Right atrium auricular region (tissue), 2 donors: Measurements from ENCODE around the gene ABCC5. TPM values are rescaled to one million over a fixed set of nuclear protein-coding genes. Genes with fewer than 3 reads are reported as not detected.

Source experiments
- DNase-seq: peaks from one replicate; pipeline ENCODE4 v3.0.0-alpha.2; 2019; ENCODE audit warnings: low spot score
- H3K27ac ChIP-seq, 2 donors: fragments of 200-600 bp; sonication (generic); 1 replicate in 1 of 2; 2 replicates in 1 of 2; pipeline ENCODE4 v1.5.1; 2016 to 2019
- H3K27me3 ChIP-seq, 2 donors: fragments of 200-600 bp; sonication (generic); one replicate each; pipeline versions ENCODE4 v1.5.1 to v1.6.0; 2017 to 2019
- H3K36me3 ChIP-seq: fragments of 200-600 bp; sonication (generic); one replicate; pipeline ENCODE4 v1.5.1; 2016
- H3K4me1 ChIP-seq, 2 donors: fragments of 200-600 bp; sonication (generic); one replicate each; pipeline versions ENCODE4 v1.5.1 to v1.6.0; 2017 to 2019
- H3K4me3 ChIP-seq, 2 donors: fragments of 200-600 bp; sonication (generic); 1 replicate in 1 of 2; 2 replicates in 1 of 2; pipeline ENCODE4 v1.5.1; 2017 to 2019; ENCODE audit warnings: mild to moderate bottlenecking in 1 of 2, moderate library complexity in 1 of 2
- H3K9me3 ChIP-seq, 2 donors: fragments of 200-600 bp; sonication (generic); one replicate each; pipeline ENCODE4 v1.5.1; 2019
- CTCF ChIP-seq, 2 donors: fragments of 200-600 bp; sonication (generic); IDR thresholded peaks; one replicate each; pipeline ENCODE4 v1.5.1; 2019; ENCODE audit warnings: antibody characterized with exemption in 2 of 2
- total RNA-seq, 2 donors: library from RNA; depleted of rRNA; stranded (reverse); fragments of >200 nt; gene quantifications; one replicate each; pipeline ENCODE4 v1.1.0, GENCODE V29; 2016

The ABCC5 gene
- total RNA-seq, 2 donors from 2014 or later: 17.5 to 23.1 TPM

- DNase-seq: no peak
- no peak overlapping the region for H3K4me3 ChIP-seq
These were observed 102.8 kb downstream of the ABCC5 start for GRCh38 chr3:183914856-183915255.

GRCh38 chr3:183913580-183913920 lies 104.1 kb downstream of the ABCC5 start:
- TF ChIP-seq CTCF (IDR thresholded peaks at IDR 0.05): no peak
- Histone ChIP-seq H3K4me1 (no peaks in the 10 kb centered on the region), H3K36me3 (no peaks in the 10 kb centered on the region), H3K9me3 (no peaks in the 10 kb centered on the region), H3K27ac (no peak overlapping the region), H3K27me3 (no peaks in the 10 kb centered on the region), H3K4me3 (no peak overlapping the region)
- DNase-seq: no peak

More at GRCh38 chr3:183914856-183915255, 102.8 kb downstream of the ABCC5 start:
- H3K27me3 ChIP-seq: no peaks in the 10 kb centered on the region
- no peak for TF ChIP-seq CTCF (IDR thresholded peaks at IDR 0.05)
- H3K4me1 ChIP-seq: no peaks in the 10 kb centered on the region
- peaks cover 4% of the 10 kb centered on the region for H3K36me3 ChIP-seq
- no peaks in the 10 kb centered on the region for H3K9me3 ChIP-seq
- H3K27ac ChIP-seq: no peak overlapping the region

- Histone ChIP-seq H3K9me3 (no peaks in the 10 kb centered on the region), H3K4me3 (no peak overlapping the region), H3K27me3 (no peaks in the 10 kb centered on the region), H3K27ac (no peak overlapping the region), H3K4me1 (no peaks in the 10 kb centered on the region), H3K36me3 (no peaks in the 10 kb centered on the region)
- DNase-seq: no peak
- TF ChIP-seq CTCF (IDR thresholded peaks at IDR 0.05): no peak
These were observed 104.6 kb downstream of the ABCC5 start for GRCh38 chr3:183912895-183913579.

- Histone ChIP-seq H3K4me1 (no peaks in the 10 kb centered on the region), H3K27ac (no peak overlapping the region), H3K36me3 (no peaks in the 10 kb centered on the region), H3K27me3 (no peaks in the 10 kb centered on the region), H3K9me3 (no peaks in the 10 kb centered on the region), H3K4me3 (no peak overlapping the region)
- no peak for DNase-seq
- TF ChIP-seq CTCF (IDR thresholded peaks at IDR 0.05): no peak
These were observed 105.7 kb downstream of the ABCC5 start for GRCh38 chr3:183911763-183912506.

GRCh38 chr3:183911087-183911486 lies 106.6 kb downstream of the ABCC5 start:
- H3K4me1 ChIP-seq: no peaks in the 10 kb centered on the region
- no peaks in the 10 kb centered on the region for H3K9me3 ChIP-seq
- H3K36me3 ChIP-seq: no peaks in the 10 kb centered on the region
- no peak overlapping the region for H3K4me3 ChIP-seq
- no peaks in the 10 kb centered on the region for H3K27me3 ChIP-seq
- H3K27ac ChIP-seq: no peak overlapping the region
- no peak for TF ChIP-seq CTCF (IDR thresholded peaks at IDR 0.05)
- DNase-seq: no peak
